Right lobe of liver (tissue), 6 donors: ENCODE data around the gene SMIM36. TPM values are rescaled to one million over a fixed set of nuclear protein-coding genes. Genes with fewer than 3 reads are reported as not detected.

Experiments
- ATAC-seq, 4 donors: fragments of 200-7000 bp; cut with Tn5 transposase; one replicate each; pipeline ENCODE4 v1.9.1; 2020; ENCODE audit warnings: mild to moderate bottlenecking in 4 of 4, moderate library complexity in 4 of 4
- DNase-seq, 3 donors: peaks; one replicate each; pipeline ENCODE4 v3.0.0-alpha.2; 2020
- H3K27ac ChIP-seq, 3 donors: fragments of 200-600 bp; one replicate each; pipeline ENCODE4 v1.8.0; 2022
- H3K27me3 ChIP-seq, 2 donors: fragments of 200-600 bp; one replicate each; pipeline ENCODE4 v1.8.0; 2022
- H3K36me3 ChIP-seq, 4 donors: fragments of 200-600 bp; sonication (generic) in 1 of 4; one replicate each; pipeline versions ENCODE4 v1.5.1 to v1.8.0; 2017 to 2022; ENCODE audit warnings: control low read depth in 1 of 4
- H3K4me1 ChIP-seq, 4 donors: fragments of 200-600 bp; sonication (generic) in 1 of 4; one replicate each; pipeline versions ENCODE4 v1.5.1 to v1.8.0; 2017 to 2022; ENCODE audit warnings: control low read depth in 1 of 4
- H3K4me3 ChIP-seq, 3 donors: fragments of 200-600 bp; one replicate each; pipeline ENCODE4 v1.8.0; 2022
- H3K9me3 ChIP-seq, 4 donors: fragments of 200-600 bp; sonication (generic) in 1 of 4; one replicate each; pipeline versions ENCODE4 v1.5.1 to v1.8.0; 2017 to 2022; ENCODE audit warnings: control low read depth in 1 of 4
- CTCF ChIP-seq, 4 donors: fragments of 200-600 bp in 3 of 4; fragments of 450-650 bp in 1 of 4; IDR thresholded peaks; one replicate each; pipeline versions ENCODE4 v1.5.1 to v1.8.0; 2016 to 2022; ENCODE audit warnings: antibody characterized with exemption in 4 of 4, mild to moderate bottlenecking in 2 of 4
- POLR2A ChIP-seq: fragments of 450-650 bp; IDR thresholded peaks from one replicate; pipeline ENCODE4 v1.6.1; 2017; ENCODE audit warnings: antibody characterized with exemption, mild to moderate bottlenecking
- WGBS: methylation state at CpG from one replicate; pipeline ENCODE4 v1.1.6; 2018; ENCODE audit warnings: low coverage, low lambda C conversion rate; ENCODE audit not compliant: insufficient coverage; ENCODE audit errors: missing lambda C conversion rate; 5-methylcytosine and 5-hydroxymethylcytosine counted together
- intact Hi-C, 2 donors: fragments of 100-400 bp; cut with DNase I; formaldehyde crosslinking; loops; one replicate each; pipeline versions ENCODE4 v1.11.2 to v1.14.1; 2022
- total RNA-seq, 6 experiments: library from RNA; depleted of rRNA in 2 of 6; stranded (reverse); fragments of >200 nt in 2 of 6; fragmentation: NEBNext Ultra II Directional in 3 of 6; extraction: Animal tissue kit (Norgen Biotek cat#: 25700) in 3 of 6; gene quantifications; one replicate each; pipeline versions ENCODE4 v1.1.0 to v1.2.4, GENCODE V29; 2016 to 2023
- donor health status: DM: no; HTN: yes; CAD: no.
- donor health status: DM: no; HTN: no; CAD: no.
- donor health status: DM: no; HTN: no; CAD: no.
- donor health status: DM: no; HTN: yes; CAD: no.
- donor health status: DM: no; HTN: yes; CAD: no.

The SMIM36 gene
- total RNA-seq, 6 experiments from 2014 or later, result not detected

GRCh38 chr17:55456307-55457240, 54.7 kb downstream of the SMIM36 start:
- WGBS, result 87% methylated on average over 6 of the region's 6 CpGs
- Histone ChIP-seq H3K4me3 (no peak overlapping the region), H3K27ac (no peak overlapping the region), H3K4me1 (peaks cover 0 to 31% (median 7%) of the 10 kb centered on the region in 4 donors), H3K27me3 (no peaks in the 10 kb centered on the region), H3K9me3 (no peaks in the 10 kb centered on the region), H3K36me3 (no peaks in the 10 kb centered on the region)
- TF ChIP-seq CTCF (IDR thresholded peaks at IDR 0.05) (no peak), POLR2A (no peak)
- DNase-seq (no peak), ATAC-seq (no peak)
- intact Hi-C loops, result no loop called here

- intact Hi-C loops, result no loop called here
- Histone ChIP-seq H3K27me3 (no peaks in the 10 kb centered on the region), H3K36me3 (no peaks in the 10 kb centered on the region), H3K9me3 (no peaks in the 10 kb centered on the region), H3K4me3 (no peak overlapping the region), H3K4me1 (peaks cover 0 to 32% (median 8%) of the 10 kb centered on the region in 4 donors), H3K27ac (no peak overlapping the region)
- TF ChIP-seq CTCF (IDR thresholded peaks at IDR 0.05), result no peak
- no peak for TF ChIP-seq POLR2A
- DNase-seq (no peak), ATAC-seq (peak in 2 of 4 donors; percentile 24 to 36)
- 55% methylated on average over 4 of the region's 4 CpGs for whole genome bisulfite sequencing
Observed at GRCh38 chr17:55454906-55455474, 56.3 kb downstream of the SMIM36 start.

- ATAC-seq (peak in 3 of 4 donors; percentile 8 to 20 (median 8)), DNase-seq (no peak)
- intact Hi-C loops, result no loop called here
- no peak overlapping the region for H3K4me3 ChIP-seq
- peaks cover 0 to 32% (median 8%) of the 10 kb centered on the region in 4 donors for H3K4me1 ChIP-seq
- no peaks in the 10 kb centered on the region for H3K27me3 ChIP-seq
- peak overlapping the region in 2 of 3 donors; percentile 20 to 92 for H3K27ac ChIP-seq
- WGBS, result 31% methylated on average over 6 of the region's 6 CpGs
- no peaks in the 10 kb centered on the region for H3K36me3 ChIP-seq
- TF ChIP-seq CTCF (IDR thresholded peaks at IDR 0.05) (no peak), POLR2A (no peak)
- no peaks in the 10 kb centered on the region for H3K9me3 ChIP-seq
Observed at GRCh38 chr17:55453839-55454557, 57.3 kb downstream of the SMIM36 start.

GRCh38 chr17:55452139-55452790, 59.0 kb downstream of the SMIM36 start:
- peak overlapping the region; percentile 83 to 92 (median 86) for H3K27ac ChIP-seq
- no peaks in the 10 kb centered on the region for H3K9me3 ChIP-seq
- intact Hi-C loops, result no loop called here
- WGBS, result 15% methylated on average over 3 of the region's 5 CpGs
- no peaks in the 10 kb centered on the region for H3K27me3 ChIP-seq
- DNase-seq (peak; percentile 68 to 84 (median 75)), ATAC-seq (peak; percentile 87 to 95 (median 90))
- peaks cover 0 to 32% (median 9%) of the 10 kb centered on the region in 4 donors for H3K4me1 ChIP-seq
- H3K4me3 ChIP-seq, result no peak overlapping the region
- H3K36me3 ChIP-seq, result no peaks in the 10 kb centered on the region
- TF ChIP-seq POLR2A, result peak; percentile 51
- no peak for TF ChIP-seq CTCF (IDR thresholded peaks at IDR 0.05)
